HFFc6 (cell line): ENCODE results near the gene IL6R. TPM values are rescaled to one million over a fixed set of nuclear protein-coding genes. Genes with fewer than 3 reads are reported as not detected.

Experiments used
- DNase-seq: peaks from one replicate; pipeline ENCODE4 v3.0.0-alpha.2; 2018
- H3K27ac Mint-ChIP-seq: 2 replicates; pipeline ENCODE4 v1.8.0; 2020; ENCODE audit warnings: mild to moderate bottlenecking, mixed read lengths
- H3K27me3 Mint-ChIP-seq: 2 replicates; pipeline ENCODE4 v1.8.0; 2021; ENCODE audit warnings: mild to moderate bottlenecking, moderate library complexity, mixed read lengths; ENCODE audit not compliant: insufficient read depth
- H3K36me3 Mint-ChIP-seq: 2 replicates; pipeline ENCODE4 v1.8.0; 2021; ENCODE audit warnings: low read depth, mixed read lengths
- H3K4me1 Mint-ChIP-seq: 2 replicates; pipeline ENCODE4 v1.8.0; 2020; ENCODE audit warnings: low read depth, mixed read lengths
- H3K4me3 Mint-ChIP-seq: 2 replicates; pipeline ENCODE4 v1.8.0; 2020; ENCODE audit warnings: mild to moderate bottlenecking, moderate library complexity, mixed read lengths
- H3K9me3 Mint-ChIP-seq: 2 replicates; pipeline ENCODE4 v1.8.0; 2020; ENCODE audit warnings: mild to moderate bottlenecking, mixed read lengths
- total RNA-seq, 6 experiments: library from RNA; stranded (reverse); fragmentation: NEBNext Ultra II Directional; extraction: Animal tissue kit (Norgen Biotek cat#: 25700); gene quantifications; 2 replicates in 1 of 6; 3 replicates in 5 of 6; pipeline ENCODE4 v1.2.3, GENCODE V29; 2021
- TF ChIP-seq, protein P1 (sequence below): fragments of 200-600 bp; sonication (generic); IDR thresholded peaks from 2 replicates; pipeline ENCODE4 v1.5.0; 2021; ENCODE audit warnings: antibody characterized with exemption, mild to moderate bottlenecking

Gene IL6R
- total RNA-seq, 6 experiments from 2014 or later: 2.0 to 3.9 (median 2.3) TPM

DNA sequence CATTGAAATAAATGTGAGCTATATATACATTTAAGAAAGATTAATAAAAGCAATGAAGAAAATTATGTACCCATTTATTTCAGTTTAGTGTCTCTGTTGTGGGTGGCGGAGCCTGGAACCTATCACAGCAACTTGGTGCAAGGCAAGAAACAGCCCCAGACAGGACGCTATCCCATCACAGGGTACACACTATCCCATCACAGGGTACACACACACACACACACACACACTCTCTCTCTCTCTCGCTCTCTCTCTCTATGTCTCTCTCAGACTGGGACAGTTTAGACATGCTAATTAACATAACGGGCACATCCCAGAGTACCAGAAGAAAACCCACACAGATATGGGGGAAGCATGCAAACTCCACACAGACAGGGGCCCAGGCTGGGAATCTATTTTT is 6.5 kb upstream of the IL6R start:
- Mint-ChIP-seq H3K4me1 (no peaks in the 10 kb centered on the region), H3K27me3 (peaks cover 19% of the 10 kb centered on the region), H3K36me3 (no peaks in the 10 kb centered on the region), H3K9me3 (no peaks in the 10 kb centered on the region; the same call in 1 of the 2 replicates), H3K27ac (no peak overlapping the region), H3K4me3 (no peak overlapping the region)
- TF ChIP-seq, protein P1, sequence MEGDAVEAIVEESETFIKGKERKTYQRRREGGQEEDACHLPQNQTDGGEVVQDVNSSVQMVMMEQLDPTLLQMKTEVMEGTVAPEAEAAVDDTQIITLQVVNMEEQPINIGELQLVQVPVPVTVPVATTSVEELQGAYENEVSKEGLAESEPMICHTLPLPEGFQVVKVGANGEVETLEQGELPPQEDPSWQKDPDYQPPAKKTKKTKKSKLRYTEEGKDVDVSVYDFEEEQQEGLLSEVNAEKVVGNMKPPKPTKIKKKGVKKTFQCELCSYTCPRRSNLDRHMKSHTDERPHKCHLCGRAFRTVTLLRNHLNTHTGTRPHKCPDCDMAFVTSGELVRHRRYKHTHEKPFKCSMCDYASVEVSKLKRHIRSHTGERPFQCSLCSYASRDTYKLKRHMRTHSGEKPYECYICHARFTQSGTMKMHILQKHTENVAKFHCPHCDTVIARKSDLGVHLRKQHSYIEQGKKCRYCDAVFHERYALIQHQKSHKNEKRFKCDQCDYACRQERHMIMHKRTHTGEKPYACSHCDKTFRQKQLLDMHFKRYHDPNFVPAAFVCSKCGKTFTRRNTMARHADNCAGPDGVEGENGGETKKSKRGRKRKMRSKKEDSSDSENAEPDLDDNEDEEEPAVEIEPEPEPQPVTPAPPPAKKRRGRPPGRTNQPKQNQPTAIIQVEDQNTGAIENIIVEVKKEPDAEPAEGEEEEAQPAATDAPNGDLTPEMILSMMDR: no peak
- DNase-seq: no peak

DNA sequence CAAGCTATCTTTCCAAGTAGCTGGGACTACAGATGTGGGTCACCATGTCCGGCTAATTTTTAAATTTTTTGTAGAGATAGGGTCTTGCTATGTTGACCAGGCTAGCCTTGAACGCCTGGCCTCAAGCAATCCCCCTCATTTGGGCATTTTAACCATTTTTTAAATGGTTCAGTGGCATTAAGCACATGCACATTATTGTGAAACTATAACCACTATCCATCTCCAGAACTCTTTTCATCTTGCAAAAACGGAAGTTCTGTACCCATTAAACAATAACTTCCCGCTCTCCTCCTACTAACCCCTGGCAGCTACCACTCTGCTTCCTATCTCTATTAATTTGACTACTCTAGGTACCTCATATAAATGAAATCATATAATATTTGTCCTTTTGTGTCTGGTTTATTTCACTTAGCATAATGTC is 4.8 kb upstream of the IL6R start:
- H3K27me3 Mint-ChIP-seq: peaks cover 18% of the 10 kb centered on the region
- H3K4me3 Mint-ChIP-seq: no peak overlapping the region
- TF ChIP-seq, protein P1: no peak
- no peak overlapping the region for H3K27ac Mint-ChIP-seq
- H3K9me3 Mint-ChIP-seq: no peaks in the 10 kb centered on the region; the same call in 1 of the 2 replicates
- no peak for DNase-seq
- no peaks in the 10 kb centered on the region for H3K36me3 Mint-ChIP-seq
- H3K4me1 Mint-ChIP-seq: peaks cover 4% of the 10 kb centered on the region; the same call in 1 of the 2 replicates

DNA sequence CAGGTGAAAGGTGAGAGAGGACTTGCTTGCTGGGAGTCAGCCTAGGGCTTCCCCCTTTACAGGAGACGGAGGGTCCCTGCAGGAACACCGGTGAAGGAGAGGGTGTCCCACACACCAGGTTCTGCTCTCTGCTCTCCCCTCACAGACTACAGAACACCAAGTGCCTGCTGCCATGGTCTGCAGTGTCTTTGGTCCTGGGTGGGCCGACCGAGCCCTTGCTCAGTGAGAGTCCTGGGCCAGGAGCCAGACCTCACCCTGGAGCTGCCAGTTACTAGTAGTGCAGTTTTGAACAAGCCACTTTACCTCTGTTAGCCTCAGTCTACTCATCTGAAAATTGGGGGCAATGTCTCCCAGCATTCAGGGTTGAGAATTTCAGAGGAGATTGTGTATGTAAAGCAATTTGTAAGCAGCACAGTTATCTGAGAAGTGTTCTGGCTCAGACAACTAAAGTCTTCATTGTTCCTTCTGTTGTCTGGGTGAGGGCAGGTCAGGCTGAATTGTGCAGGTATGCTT is 2.7 kb upstream of the IL6R start:
- TF ChIP-seq, protein P1: no peak
- H3K36me3 Mint-ChIP-seq: no peaks in the 10 kb centered on the region
- H3K27ac Mint-ChIP-seq: no peak overlapping the region
- H3K9me3 Mint-ChIP-seq: no peaks in the 10 kb centered on the region
- no peak for DNase-seq
- peaks cover 20% of the 10 kb centered on the region for H3K4me1 Mint-ChIP-seq
- H3K4me3 Mint-ChIP-seq: no peak overlapping the region
- H3K27me3 Mint-ChIP-seq: peaks cover 11% of the 10 kb centered on the region; the same call in 1 of the 2 replicates

DNA sequence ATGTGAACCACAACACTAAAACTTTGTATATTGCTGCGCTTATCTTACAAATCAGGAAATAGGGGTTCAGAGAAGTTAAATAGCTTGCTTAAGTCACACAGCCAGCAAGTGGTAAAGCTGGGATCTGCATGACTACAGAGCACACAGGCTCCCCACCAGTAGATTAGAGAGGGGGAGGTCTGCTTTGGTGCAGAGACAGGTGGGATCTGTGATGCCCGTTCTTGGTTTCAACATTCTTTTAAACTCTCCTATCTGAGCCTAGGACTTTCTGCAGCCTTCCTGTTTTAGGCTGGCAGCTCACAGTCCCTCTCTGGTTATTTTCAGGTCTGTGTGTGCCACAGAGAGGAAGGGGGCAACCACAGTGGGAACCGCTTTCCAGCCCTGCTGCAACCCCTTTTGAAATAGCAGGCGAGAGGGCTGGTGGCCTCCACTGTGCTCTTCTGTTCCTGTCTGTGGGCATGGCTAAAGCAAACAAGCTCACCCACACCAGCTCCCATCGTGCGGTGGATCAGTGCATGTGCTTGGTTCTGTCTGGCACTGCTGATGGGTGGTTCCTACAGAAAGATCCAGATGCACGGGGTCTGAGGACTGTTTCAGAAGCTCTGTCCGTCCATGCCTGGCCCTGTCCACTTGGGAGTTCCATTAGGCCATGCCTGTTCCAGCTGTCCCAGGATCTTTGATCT is 1.7 kb upstream of the IL6R start:
- Mint-ChIP-seq H3K4me3 (no peak overlapping the region), H3K9me3 (no peaks in the 10 kb centered on the region), H3K4me1 (peaks cover 28% of the 10 kb centered on the region), H3K36me3 (no peaks in the 10 kb centered on the region), H3K27ac (no peak overlapping the region), H3K27me3 (peaks cover 10% of the 10 kb centered on the region; the same call in 1 of the 2 replicates)
- DNase-seq: no peak
- TF ChIP-seq, protein P1: no peak

DNA sequence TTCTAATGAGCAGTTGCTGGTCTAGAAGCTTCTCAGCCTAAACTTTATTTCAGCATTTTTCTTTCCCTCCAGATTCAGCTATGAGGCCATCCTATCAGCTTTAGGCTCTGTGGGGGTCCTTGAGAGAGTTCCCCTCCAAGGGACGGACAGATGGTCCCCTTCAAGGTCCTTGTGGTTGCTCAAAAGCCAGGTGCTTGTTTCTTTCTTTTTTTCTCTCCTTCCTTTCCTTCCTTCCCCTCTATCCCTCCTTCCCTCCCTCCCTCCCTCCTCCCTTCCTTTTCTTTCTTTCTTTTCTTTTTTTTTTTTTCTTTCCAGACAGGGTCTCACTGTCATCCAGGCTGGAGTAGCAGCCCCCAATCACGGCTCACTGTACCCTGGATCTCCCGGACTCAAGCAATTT is 1.2 kb upstream of the IL6R start:
- Mint-ChIP-seq H3K27ac (no peak overlapping the region), H3K4me3 (no peak overlapping the region), H3K36me3 (no peaks in the 10 kb centered on the region), H3K4me1 (peaks cover 28% of the 10 kb centered on the region), H3K27me3 (peaks cover 7% of the 10 kb centered on the region; the same call in 1 of the 2 replicates), H3K9me3 (no peaks in the 10 kb centered on the region)
- TF ChIP-seq, protein P1: no peak
- no peak for DNase-seq
